HG03103 (cell line): ENCODE measurements around the gene CHRNG.

Experiments used
- ATAC-seq: cut with Tn5 transposase; IDR thresholded peaks from one replicate; pipeline ENCODE4 v1.9.1; 2021; ENCODE audit warnings: low read depth; ENCODE audit not compliant: unreplicated experiment

The CHRNG gene

DNA sequence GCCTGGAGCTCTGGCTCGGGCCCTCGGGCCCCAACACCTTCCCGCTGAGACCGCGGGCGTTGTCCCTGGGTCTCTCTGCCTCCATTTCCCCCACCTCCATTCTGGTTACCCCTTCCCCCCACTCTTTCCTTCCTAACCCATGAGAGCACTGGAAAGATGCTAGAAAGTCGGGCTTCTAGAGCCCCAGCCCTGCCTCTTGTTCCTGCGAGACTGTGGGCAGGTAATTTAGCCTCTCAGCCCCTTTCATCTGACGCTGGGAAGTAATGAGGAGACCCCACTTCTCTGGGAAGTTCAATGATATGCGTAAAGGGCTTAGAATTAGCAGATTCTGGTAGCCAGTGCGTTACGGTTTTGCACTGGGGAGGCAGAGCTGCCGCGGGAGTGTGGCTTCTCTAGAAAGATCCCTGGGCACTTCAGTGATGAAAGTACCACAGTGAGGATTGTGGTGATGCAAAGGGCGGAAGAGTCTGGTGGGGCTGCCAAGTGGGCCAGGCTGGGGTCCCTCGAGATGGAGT, 35.6 kb upstream of the CHRNG start:
- no peak for ATAC-seq

DNA sequence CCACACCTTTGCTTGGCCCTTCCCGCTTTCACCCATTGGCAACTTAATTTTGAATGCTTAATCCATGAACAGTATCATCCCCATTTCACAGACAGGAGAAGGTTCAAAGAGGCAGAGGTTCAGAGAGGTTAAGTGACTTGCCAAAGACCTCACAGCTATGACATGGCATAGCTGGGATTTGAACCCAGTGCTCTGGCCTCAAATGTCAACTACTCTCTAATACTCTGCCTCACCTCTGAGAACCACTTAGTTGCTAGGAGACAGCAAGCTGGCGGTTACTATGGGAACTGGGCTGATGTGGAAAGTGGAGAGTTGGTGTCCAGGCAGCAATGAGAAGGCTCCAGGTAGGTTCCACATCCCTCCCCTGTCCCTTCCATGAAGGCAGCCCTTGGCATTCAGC, 35.1 kb upstream of the CHRNG start:
- ATAC-seq, result no peak

DNA sequence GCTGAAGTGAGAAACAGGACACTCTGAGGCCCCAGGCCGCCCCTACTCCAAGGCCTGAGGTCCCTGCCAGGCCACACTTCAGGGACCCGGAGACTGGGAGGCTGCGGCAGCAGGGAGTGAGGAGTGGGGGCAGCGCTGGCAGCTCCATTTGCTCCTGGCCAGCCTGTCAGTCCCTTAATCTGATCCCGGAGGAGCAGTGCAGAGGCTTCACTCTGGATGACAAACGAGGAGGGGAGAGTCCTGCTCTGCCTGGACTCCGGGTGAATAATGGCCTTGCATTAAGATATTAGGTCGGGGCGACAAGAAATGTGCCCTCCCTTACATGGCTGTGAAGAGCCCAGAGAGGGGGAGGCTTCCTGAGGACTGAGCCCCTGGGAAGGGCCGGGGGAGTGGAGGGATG, 33.6 kb upstream of the CHRNG start:
- ATAC-seq, result no peak

DNA sequence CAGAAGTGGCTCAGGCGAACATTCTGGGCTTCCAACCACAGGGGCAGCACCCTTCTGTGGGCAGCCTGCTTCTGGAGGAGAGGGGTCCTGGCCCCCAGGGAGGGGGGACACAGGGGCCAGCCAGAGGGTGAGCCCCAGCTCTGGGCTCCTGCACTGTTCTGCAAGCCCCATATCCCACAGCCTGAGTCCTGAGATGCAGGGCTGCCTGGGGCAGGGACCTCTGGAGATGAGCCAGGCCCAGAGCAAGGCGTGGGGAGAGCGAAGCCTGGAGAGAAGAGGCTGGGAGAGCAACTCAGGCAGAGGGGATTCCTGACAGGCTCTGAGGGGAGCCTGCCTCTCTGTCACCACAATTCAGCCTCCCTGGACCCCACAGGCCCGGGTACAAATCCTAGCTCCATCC, 32.8 kb upstream of the CHRNG start:
- no peak for ATAC-seq

DNA sequence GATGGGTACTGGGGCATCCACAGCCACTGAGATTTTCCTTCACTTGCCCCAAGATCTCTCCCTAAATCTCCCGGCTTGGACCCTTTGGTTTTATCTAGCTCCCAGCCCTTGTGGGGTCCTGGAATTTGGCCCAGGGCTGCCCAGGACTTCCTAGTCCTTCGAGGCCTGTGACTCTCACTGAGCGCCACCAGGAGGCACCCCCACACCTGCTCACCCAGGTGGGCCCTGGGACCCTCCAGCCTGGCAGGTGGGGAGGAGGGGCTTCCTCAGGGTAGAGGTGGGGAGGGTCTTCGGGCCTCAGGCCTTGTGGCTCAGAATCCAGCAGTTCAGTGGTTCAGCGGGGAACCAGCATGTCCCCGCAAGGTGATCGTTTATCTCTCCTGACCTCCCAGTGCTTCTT, 31.2 kb upstream of the CHRNG start:
- ATAC-seq, result no peak

DNA sequence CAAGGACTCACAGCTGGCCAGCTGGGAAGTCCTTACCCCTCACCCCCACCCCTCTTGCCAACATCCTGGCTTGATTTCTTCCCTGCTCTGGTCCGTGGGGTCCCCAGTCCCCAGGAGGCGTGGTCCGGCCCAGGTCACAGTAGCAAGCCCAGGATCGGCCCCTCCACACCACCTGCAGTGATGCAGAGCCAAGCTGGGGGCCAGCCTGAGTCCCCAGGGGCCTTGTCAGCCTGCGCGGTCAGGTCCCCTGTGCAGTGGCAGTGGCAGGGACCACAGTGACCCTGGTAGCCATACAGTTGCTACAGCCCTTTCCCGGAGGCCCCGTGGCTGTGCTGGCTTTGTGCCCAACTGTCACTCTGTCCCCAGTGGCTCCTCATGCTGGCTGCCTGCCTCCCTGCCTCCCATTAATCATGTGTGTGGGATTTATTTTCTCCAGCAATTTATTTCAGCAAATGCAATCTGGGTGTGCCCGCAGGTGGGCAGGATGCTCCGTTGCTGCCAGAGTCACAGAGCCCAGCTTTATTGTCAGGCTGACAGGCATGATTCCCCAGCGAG, 28.1 kb upstream of the CHRNG start:
- no peak for ATAC-seq

DNA sequence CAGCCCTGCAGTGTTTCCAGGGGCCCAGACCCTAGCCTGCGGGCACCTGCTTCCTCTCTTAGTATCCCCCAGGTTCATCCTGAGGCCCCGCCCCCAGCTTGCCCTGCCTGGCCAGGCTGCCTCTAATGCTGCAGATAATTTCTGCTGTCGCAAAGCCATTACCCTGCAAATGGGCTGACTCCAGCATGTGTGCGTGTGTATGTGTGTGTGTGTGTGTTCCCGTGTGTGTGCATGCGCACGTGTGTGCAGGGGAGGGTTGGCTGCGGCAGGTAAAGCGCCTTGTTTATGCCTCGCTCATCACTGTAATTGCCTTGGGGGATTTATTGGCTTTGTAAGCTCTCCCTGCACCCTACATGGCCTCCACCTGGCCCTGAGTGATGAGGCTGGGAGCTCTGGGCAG, 26.9 kb upstream of the CHRNG start:
- ATAC-seq, result no peak

DNA sequence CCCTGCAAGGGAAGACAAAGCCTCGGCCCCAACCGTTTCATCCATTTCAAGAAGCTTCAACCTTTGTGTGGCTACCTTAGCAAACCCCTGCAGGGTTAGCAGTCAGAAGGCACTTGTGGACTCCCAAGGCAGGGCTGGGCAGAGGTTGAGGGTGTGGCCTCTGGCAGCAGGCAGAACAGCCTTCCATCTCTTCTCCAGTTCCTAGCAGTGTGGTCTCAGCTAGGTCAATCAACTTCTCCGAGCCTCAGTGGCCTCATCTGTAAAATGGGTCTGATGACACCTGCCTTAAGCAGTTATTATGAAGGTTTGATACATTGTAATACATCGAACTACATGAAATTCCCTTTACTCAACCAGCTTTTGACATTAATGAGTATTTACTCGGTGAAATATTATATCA, 26.1 kb upstream of the CHRNG start:
- no peak for ATAC-seq

DNA sequence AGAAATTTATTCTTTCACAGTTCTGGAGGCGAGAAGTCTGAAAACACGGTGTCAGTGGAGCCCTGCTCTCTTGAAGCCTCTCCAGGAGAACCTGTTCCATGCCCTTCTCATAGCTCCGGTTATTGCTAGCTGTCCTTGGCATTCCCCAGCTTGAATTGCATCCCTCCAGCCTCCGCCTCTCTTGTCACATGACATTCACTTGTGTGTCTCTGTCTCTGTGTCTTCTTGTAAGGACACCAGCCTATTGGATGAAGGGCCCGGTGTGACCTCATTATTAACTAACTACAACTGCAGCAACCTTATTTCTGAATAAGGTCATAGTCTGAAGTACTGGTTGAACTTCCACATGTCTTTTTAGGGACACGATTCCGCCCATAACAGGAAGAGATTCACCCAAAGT, 23.9 kb upstream of the CHRNG start:
- no peak for ATAC-seq

DNA sequence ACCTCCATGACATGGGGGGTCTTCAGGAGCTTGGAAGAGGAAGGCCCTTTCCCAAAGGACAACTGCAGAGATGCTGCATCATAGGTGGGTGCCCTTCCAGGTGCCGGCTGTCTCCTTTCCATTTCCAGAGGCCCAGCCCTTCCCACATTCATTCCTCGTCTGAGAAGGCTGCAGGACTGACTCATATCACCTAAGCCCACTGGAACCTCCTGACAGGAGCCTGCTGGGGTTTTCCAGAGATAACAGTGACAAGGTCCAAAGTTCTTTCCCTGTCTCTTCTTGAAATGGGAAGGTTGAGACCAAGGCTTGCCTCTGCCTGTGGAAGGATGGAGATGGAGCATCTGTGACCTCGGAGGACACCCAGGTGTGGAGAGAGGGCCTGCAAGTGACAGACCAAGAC, 22.9 kb upstream of the CHRNG start:
- ATAC-seq, result no peak

DNA sequence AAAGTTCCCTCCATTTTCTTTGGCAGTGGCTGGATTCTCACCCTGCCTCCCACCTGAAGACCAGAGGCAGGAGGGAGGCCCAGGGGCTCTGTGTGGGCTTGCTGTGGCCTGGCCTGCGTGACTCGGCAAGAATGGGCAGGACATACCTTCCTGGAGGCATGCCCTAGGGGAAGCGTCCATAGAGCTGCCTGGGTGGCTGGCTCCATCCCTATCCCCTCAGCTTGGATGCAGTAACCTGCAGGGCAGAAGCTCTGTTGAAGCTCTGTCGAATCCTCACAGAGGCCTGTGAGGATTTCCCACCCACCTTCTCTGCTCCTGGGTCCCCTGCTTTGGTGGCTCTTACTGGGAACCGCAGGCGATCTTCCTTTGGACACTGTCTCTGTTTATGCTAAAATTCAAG, 20.6 kb upstream of the CHRNG start:
- no peak for ATAC-seq

DNA sequence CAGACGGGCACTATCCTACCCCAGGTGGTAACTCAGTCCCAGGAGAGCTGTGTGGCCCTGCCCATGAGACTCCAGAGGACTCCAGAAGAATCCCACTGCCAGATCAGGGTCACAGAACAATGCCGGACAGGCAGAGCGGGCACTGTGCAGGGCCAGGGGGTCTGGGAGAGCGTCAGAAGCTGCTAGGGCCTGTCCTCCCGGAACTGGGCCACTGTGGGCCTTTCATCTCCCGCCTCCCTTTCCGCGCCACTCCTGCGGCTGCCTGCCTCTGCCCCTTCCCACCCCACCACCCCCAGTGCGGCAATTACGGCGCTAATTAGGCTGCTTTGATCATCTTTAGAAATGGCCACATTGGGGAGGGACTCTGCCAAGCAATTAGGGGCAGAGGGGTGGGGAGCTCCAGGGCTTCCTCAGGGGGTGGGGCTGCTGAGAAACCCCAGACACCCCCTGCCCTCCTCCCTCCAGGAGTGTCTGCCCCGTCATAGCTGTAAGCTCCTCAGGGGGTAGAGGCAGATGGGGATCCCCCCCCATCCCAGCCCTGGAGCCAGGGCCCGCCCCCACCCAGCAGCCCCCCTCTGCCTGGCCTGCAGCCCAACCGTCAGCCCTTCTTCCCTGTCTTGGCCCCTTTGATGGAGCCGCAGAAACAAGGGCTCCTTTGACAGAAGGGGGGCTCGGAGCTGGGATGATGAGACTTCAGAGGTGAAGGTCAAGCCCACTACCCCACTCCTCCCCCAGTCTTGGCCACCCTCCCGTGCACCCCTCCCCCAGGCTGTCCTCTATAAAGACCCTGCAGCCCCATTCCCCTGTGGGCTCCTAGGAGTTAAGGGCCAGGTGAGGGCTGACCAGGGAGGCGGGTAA, 19.7 kb upstream of the CHRNG start, which contains the start of gene PRSS56:
TSS of gene PRSS56 (plus strand) at position 808 of the 858 bp plus-strand sequence. CDS start 211 bp downstream, outside the sequence.
- ATAC-seq, result no peak

DNA sequence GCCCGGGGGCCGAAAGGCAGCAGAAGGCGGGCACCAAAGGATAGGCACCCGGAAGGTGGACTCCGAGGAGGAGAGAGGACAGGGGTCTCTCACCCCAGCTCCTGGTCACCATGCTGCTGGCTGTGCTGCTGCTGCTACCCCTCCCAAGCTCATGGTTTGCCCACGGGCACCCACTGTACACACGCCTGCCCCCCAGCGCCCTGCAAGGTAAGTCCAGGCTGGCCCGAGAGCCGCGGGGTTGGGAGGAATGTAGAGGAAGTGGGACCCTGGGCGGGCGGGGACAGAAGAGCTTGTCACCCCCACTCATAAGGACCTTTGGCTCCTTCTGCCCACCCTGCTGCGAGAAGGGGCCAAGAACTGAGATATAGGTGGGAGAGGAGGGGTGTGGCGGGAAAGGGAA, 19.0 kb upstream of the CHRNG start:
- ATAC-seq, result no peak

DNA sequence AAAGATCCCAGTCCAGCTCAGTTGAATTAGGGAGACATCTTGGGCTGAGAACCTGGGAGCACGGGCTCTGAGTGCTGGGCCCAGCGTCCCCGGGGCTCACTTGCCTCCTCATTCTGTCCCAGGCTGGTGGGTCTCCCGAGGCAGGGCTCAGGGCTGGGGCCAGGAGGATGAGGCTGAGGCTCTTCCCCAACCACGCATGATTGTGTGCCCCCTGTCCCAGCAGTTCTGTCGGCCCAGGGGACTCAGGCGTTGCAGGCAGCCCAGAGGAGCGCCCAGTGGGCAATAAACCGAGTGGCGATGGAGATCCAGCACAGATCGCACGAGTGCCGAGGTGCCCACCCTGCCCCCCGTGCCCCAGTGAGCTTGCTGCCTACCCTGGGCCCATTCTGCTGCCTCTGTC, 18.4 kb upstream of the CHRNG start:
- no peak for ATAC-seq

DNA sequence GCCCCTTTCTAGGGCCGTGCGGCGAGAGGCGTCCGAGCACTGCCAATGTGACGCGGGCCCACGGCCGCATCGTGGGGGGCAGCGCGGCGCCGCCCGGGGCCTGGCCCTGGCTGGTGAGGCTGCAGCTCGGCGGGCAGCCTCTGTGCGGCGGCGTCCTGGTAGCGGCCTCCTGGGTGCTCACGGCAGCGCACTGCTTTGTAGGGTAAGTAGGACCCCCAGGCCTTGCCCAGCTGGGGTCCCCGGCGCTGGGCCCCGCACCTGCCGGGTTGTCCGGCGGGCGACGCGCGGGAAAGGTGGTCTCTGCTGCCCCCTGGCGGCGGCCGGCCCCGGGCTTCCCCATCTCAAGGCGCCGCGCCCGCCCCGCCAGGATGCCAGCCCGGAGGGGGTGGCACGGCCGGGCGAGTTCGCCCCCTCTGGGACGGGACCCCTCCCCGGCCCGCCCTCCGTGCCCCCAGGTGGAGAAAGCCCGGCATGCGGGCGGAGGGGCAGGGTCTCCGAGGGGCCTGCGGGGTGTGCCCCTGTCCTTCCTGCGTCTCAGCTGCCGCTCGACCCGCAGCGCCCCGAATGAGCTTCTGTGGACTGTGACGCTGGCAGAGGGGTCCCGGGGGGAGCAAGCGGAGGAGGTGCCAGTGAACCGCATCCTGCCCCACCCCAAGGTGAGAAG, 17.4 kb upstream of the CHRNG start:
- no peak for ATAC-seq

DNA sequence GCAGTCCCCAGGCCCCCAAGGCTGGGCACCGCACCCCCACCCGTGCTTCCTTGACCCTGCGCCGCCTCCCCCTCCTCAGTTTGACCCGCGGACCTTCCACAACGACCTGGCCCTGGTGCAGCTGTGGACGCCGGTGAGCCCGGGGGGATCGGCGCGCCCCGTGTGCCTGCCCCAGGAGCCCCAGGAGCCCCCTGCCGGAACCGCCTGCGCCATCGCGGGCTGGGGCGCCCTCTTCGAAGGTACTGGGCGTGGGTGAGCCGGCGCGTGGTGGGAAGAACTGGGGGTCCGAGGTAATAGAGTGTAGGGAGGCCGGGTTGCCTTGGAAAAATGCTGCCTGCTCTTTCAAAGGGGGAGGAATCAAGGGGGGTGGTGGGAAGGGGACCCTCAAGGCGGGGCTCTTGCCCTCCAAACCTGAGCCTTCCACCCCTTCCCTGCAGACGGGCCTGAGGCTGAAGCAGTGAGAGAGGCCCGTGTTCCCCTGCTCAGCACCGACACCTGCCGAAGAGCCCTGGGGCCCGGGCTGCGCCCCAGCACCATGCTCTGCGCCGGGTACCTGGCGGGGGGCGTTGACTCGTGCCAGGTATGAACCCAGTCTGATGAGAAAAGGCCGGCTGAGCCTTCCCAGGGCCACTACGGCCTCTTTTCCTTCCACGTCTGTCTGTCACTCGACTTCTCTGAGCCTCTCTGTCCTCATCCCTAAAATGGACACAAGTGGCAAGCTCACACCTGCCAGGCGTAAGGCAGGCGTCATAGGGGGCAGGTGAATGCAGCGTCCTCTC, 16.7 kb upstream of the CHRNG start:
- ATAC-seq, result no peak

DNA sequence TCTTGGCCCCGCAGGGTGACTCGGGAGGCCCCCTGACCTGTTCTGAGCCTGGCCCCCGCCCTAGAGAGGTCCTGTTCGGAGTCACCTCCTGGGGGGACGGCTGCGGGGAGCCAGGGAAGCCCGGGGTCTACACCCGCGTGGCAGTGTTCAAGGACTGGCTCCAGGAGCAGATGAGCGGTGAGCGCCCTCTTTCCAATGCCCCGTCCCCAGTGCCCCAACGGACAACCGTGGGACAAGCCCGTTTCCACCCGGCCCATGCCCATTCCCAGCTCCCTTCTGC, 16.1 kb upstream of the CHRNG start:
- no peak for ATAC-seq

DNA sequence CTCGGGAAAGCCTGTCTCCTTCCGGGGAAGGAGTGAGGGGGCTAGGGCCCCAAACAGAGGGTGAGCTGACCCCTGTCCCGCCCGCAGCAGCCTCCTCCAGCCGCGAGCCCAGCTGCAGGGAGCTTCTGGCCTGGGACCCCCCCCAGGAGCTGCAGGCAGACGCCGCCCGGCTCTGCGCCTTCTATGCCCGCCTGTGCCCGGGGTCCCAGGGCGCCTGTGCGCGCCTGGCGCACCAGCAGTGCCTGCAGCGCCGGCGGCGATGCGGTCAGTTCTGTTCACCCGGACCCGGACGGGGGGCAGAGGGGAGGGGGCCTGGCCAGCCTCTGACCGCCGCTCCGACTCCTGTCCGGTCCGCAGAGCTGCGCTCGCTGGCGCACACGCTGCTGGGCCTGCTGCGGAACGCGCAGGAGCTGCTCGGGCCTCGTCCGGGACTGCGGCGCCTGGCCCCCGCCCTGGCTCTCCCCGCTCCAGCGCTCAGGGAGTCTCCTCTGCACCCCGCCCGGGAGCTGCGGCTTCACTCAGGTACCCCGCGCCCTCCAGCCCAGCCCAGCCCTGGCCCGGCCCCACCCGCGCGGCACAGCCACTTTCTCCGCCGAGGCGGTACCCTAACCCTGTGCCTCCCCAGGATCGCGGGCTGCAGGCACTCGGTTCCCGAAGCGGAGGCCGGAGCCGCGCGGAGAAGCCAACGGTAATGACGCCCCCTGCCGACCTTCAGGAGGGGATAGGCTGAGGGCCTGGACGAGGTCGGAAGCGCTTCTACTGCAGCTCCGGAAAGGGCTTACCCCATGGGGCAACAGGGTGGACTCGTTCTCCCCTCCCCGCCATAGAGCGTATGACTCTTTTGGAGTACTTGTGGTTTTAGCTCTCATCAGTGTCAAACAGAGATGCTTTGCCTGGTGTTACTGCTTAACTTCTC, 15.6 kb upstream of the CHRNG start:
- ATAC-seq, result no peak

DNA sequence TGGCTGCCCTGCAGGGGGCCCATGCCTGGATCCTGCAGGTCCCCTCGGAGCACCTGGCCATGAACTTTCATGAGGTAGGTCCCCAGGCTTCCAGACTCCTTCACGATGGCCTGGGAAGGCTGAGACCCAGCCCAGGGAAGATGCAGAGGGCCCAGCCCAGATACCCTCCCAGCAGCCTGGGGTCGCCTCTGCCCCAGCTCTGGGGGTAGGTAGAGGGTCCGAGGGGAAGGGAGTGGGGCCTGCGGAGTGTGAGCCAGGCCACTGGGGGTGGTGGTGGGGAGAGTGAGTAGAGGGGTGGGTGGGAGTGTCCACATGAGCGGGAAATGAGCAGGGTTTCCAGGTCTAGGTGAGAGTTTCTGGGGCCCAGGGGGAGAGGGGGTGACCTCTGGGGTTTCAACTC, 14.7 kb upstream of the CHRNG start:
- ATAC-seq, result no peak

DNA sequence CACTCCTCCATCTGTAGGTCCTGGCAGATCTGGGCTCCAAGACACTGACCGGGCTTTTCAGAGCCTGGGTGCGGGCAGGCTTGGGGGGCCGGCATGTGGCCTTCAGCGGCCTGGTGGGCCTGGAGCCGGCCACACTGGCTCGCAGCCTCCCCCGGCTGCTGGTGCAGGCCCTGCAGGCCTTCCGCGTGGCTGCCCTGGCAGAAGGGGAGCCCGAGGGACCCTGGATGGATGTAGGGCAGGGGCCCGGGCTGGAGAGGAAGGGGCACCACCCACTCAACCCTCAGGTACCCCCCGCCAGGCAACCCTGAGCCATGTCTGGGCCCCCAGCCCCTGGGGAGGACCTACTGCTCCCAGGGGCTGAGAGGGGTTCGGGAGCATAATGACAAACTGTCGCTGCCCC, 14.3 kb upstream of the CHRNG start:
- no peak for ATAC-seq
